Femur (tissue), 1 donor: Measurements from ENCODE around the gene RASSF4.

Experiments used
- DNase-seq: peaks from one replicate; pipeline ENCODE4 v3.0.0-alpha.2; 2017

RASSF4 gene

DNA sequence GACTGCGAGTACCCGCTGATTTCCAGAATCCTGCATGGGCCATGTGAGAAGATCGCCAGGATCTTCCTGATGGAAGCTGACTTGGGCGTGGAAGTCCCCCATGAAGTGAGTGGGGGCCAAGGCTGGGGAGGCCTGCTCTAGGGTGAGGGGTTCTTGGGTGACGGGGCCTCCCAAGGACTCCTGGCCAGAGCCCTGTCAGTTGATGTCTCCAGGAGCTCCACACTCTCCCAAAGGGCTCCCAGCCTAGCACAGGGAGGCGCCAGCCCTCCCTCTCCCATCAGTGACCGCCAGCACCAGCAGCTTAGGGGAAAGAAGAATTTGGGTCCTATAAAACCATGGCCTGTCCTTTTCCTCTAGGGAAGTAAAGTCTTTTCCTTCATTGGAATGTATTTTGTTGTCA, 31.4 kb downstream of the RASSF4 start:
- DNase-seq, result peak; percentile 5

DNA sequence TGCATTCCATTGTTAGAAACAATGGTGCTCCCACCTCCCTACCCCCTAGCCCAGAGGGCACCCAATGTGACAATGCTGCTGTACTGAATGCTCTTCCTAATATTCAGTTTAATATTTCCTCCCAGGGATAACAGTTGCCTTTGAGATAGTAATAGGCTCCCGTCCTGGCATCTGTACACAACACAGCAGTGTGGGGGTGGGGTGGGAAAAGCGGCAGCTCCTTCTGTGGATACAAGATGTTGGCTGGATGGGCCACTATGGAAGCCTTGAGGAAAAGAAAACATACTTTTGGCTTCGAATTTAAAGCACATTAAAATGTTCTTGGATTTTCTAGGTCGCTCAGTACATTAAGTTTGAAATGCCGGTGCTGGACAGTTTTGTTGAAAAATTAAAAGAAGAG, 32.0 kb downstream of the RASSF4 start:
- DNase-seq, result peak; percentile 40

DNA sequence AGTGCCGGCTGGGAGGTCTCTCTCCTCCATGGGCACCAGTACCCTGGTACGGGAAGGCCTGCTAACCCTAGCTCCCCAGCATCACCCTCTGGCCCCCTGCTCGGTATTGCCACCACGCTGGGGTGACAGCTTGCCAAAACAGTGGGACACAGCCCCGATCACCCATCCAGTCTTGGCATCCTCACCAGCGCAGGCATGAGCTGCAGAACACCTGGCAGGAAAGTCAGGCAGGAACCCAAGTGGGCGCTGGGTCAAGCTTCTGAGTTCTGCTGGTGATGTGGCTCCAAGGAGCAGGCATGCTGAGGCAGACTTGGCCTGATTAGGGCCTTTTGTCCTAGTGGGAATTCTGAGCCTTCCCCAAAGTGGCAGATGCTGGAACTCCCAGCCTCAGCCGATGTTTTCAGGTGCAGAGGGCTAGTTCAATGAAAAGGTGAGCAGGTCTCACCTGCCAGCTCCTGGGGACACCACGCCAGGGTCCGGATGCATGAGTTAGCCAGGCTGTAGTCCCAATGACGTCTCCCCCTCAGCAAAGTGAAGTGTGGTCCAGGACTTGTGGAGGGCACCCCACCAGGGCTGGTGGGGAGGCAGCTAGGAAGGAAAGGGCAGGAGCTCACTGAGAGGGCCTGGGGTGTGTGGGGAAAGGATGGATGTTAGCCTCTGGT, 32.6 kb downstream of the RASSF4 start:
- DNase-seq, result peak; percentile 27

DNA sequence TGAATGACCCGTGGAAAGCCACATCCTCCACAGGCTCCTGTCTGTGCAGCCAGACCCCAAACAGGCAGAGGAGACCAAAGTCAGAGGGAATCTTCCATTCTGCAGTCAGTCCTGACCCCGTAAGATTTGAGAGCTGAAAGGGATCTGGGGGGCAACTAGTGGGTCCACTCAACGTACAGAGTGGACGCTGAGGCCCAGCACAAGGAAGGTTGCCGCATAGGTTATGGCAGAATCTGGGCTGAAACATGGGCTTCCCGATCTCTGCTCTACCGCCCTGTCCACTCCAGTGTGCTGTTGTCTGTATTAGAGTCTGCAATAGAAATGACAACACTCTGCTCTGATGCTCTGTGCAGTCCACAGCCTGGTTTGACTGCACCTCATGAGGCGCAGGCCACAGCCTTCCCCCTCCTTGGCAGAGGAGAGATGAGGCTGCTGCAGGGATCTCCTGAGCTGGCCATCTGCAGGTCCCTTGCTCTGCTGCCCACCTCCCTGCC, 33.2 kb downstream of the RASSF4 start:
- DNase-seq, result no peak

DNA sequence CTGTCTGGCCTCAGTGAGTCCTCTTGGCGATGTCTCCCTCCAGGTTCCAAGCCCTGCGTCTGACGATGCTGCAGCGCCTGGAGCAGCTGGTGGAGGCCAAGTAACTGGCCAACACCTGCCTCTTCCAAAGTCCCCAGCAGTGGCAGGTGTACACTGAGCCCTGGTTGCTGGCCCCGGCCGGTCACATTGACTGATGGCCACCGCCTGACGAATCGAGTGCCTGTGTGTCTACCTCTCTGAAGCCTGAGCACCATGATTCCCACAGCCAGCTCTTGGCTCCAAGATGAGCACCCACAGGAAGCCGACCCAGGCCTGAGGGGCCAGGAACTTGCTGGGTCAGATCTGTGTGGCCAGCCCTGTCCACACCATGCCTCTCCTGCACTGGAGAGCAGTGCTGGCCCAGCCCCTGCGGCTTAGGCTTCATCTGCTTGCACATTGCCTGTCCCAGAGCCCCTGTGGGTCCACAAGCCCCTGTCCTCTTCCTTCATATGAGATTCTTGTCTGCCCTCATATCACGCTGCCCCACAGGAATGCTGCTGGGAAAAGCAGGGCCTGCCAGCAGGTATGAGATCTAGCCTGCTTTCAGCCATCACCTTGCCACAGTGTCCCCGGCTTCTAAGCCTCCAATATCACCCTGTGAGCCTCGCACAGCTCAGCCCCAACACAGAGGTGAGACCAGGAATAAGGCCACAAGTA, 33.8 kb downstream of the RASSF4 start:
- DNase-seq, result no peak

DNA sequence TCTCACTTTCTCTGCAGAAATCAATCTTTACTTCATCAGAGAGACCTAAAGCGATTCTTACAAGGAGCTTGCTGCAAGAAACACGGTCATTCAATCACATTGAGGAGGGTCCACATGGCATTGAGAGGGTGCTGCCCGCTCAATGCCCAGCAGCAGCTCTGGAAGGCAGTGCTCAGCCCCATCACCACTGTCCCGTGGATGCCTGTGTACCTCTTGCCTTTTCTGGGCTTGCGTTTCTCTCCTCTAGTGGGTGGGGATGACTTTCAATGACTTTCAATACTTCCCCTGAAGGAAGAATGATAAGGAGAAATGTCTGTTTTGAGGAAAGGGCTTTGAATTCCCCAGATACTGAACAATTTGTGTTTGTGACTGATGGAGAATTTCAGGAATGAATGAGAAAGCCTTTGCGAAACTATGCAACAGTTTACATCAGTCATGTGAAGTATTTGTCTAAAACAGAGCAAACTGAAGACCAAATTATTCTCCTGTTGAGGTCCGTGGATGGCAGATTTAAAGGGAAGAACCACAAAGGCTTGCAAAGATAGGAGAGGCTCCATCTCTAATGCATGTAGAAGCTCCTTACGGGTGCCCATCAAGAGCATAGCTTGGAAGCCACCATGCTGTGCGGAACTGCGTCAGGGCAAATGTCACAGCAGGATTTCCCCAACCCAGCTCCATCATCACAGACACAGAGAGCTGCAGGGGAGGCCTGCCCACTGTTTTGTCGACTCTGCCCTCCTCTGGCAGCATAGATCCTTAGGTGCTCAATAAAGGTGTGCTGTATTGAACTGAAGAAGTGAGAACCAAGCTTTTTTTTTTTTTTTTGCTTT, 34.5 kb downstream of the RASSF4 start:
- DNase-seq, result no peak

DNA sequence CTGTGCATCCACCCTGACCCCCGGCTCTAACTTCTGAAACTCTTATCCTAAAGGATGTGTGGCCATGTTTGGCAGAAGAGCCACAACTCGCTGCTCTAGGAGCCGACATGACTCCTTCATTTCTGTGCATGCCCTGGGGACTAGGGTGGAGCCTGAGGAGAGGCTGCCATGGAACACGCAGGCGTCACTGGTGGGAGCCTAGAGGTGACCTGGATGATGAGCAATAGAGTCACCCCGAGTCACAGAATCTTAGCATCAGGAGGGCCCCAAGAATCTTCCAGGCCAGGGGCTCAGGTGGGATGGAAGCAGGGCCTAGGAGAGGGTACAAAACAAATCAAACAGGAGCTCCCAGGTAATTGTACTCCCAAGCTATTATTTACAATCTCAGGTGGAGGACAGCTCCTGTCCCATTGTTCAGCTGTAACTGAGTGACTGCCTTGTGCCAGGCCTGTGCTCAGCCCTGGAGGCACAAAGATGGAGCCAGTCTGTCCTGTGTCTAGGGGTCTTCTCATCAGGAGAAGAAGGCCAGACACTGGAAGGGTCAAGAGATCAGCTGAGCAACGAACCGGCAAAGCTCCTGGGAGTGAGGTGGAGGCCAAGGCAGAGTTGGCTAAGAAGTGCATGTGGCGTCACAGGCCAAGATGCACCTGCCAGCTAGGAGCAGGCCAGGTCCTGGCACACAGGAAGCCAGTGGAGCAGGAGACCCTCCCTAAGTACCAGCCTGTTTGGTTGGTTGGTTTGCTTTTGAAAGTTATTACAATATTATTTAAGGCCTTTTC, 35.3 kb downstream of the RASSF4 start:
- no peak for DNase-seq

DNA sequence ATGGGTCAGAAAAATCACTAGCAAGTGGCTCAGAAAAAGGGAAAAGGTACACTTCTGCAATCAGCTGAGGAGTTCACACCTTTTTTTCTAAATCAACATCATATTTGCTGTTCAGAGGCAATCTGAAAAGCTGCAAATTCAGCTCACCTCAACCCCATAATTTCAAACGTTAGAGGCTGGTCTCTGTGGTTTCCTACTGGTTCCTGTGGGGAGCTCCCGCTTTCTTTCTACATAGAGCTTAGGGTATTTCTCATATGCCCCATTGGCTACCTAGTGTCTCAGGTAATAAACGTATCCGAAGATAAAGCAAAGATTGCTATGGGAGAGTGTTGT, 35.9 kb downstream of the RASSF4 start:
- DNase-seq, result no peak

DNA sequence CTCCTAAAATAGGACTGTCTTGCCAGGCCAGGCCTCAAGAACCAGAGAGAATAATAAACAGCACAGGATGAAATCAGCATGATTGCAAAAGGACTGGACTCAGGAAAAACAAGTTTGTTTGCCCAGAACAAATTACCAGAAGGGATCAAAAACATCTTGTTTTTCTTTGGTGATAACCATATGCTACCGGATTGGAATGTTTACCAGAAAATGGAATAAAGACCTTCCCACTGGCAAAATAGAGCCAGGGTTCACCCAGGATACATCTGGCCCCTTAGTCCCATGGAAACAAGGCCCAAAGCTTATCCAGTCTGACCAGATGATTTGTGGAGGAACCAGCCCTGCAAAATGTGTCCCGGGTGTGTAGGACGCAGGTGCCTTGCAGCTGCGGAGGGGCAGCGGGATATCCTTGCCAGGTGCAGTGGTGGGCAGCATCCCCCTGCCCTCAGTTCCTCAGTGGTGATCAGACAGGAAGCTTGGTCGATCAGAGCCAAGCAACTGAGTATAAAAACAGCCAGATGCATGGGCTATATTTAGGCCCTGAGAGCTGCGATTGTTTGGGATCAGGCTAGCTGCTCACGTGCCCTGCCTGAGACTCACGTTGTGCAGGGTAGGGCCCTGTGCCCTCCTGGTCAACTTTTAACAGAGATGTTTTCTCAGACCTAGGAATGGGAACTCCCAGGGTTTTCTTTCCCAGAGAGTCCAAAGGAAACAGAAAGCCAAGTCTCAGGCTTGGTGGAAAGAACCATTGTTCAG, 36.5 kb downstream of the RASSF4 start:
- DNase-seq, result peak; percentile 71

DNA sequence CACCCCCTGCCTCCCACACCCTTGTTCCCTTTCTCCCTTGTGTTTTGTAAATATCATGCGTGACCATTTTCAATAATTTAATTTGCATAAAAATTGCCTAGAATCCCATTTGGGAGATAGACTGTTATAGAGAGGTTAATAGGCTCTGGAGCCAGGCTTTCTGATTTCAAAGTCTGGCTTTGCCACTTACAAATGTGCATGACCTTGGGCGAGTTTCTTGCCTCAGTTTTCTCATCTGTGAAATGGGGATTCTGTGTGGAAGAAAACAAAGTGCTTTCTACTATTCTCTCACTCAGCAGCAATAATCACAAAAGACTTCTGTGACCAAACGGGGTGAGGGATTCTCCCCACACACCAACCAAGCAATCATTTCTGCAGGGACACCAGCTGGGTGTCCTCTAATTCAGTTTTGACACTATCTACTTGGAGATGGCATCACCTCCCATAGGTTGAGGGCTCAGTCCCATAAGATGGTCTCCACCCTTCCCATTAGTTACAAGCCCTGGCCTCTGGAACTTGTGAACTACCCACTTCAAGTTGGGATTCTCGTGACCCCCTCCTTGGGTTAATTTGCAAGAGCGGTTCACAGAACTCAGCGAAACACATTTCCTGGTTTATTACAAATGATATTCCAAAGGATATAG, 37.6 kb downstream of the RASSF4 start:
- DNase-seq, result no peak

DNA sequence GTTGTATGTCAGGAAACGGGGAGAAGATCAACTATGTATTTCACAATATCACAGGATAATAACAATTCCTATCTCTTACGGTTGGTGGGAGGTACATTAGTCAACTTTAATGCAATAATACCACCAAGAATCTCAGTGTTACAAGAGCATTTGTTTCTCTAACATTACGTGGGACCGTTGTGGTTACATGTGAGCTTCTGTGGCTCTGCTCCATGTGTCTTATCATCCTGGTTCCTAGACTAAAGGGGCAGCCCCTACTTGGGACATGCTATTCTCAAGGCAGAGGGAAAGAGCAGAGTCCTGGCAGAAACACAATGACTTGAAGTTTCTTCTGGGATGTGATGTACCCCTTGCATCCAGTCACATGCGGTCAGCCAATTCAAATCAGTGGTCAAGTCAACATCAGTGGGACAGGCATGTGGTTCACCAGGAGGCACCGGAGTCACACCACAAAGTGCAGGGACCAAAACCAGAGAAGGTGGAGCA, 38.6 kb downstream of the RASSF4 start:
- DNase-seq, result no peak

DNA sequence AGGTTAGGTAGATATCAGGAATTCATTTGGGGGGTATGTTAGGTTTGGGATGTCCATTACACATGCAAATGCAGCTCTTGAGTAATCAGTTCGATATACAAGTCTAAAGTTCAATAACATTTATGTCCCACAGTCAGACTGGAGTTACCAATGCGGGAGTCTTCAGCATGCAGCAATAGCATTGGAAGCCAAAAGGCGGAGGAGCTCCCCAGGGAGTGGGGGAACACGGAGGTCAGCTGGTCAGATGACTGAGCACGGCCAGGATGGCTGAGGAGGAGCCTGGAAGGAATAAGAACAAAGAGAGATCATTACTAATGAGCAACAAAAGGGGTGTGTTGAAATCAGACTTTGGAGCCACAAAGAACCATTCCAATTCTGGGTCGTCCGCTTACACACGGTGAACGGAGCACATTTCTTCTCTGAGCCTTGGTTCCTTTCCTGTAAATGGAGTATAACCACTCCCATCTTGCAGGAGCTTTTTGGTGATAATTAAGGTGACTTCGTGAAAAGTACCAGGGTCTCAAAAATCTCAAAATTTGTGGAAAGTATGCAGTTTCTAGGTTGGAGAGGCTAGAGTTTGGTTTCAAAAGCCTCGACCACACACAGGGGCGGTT, 40.6 kb downstream of the RASSF4 start:
- DNase-seq, result peak; percentile 78

DNA sequence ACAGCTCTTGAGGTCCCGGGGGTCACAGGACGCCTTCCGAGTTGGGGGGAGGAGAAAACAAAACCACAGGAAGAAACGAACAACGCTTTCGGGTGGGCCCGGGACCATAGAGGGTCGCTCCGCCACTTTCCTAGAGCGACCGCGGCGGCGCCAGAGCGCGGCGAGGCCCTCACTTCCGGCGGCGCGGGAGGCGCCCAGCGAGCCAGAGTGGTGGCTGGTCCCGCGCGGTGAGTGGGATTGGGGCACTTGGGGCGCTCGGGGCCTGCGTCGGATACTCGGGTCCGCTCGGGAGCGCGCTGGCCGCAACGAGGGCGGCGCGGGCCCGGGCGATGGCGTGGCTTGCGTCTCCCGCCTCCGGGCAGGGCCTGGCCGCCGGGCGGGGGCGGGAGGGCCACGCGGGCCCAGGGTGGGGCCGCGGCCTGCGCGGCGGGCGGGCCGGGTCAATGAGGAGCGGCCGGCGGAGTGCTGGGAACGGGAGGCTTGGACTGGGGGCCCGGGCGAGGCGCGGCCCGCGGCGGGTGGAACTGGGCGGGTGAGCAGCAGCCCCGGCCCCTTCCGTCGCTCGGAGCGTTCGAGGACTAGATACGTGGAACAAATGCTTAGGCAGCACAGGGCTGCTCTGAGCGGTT, 41.3 kb downstream of the RASSF4 start, which contains the start of gene ZNF22:
ZNF22 (plus strand) TSS at position 172 of the 629 bp plus-strand sequence. CDS start 2,446 bp downstream, outside the sequence.
- DNase-seq, result peak; percentile 89

DNA sequence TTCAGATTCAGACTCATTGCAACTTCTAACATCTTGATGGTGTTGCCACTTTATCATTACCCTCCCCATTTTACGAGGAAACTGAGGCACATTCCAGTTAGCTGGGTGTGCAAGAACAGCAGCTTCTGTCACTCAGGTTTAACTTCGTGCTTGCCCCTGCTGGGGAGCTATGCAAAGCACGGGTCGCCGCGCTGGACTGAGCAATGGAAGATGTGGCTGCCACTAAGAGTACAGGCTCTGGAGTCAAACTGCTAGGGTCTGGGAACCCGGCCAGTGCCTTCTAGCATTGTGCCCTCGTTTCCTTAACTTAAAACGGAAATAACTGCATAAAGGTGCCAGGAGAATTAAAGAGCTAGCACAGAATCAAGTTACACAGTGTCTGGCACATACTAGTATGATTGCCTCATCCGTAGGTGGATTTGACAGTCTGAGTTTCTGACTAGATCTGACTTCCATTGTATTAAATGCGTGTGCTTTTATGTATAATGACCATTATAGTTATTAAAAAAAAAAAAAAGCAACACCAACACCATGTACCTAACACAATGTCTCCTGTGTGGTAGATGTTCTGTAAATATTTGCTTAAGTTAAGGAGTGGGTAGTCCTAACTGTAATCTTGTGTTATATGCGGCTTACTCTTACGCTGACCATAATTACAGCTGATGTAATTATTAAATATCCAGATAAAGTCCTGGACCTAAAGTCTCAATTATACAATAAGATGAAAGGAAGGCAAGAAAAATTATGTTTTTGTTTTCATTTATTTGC, 42.0 kb downstream of the RASSF4 start:
- DNase-seq, result peak; percentile 81

DNA sequence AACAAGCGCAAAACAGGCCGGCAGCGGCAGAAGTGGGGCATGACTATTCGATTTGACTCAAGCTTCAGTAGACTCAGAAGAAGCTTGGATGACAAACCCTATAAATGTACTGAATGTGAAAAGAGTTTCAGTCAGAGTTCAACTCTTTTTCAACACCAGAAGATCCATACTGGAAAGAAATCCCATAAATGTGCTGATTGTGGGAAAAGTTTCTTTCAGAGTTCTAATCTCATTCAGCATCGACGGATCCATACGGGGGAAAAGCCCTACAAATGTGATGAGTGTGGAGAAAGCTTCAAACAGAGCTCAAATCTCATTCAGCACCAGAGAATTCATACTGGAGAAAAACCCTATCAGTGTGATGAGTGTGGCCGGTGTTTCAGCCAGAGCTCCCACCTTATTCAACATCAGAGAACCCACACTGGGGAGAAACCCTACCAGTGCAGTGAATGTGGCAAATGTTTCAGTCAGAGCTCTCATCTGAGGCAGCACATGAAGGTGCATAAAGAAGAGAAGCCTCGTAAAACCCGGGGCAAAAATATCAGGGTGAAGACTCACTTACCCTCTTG, 43.9 kb downstream of the RASSF4 start:
- no peak for DNase-seq

DNA sequence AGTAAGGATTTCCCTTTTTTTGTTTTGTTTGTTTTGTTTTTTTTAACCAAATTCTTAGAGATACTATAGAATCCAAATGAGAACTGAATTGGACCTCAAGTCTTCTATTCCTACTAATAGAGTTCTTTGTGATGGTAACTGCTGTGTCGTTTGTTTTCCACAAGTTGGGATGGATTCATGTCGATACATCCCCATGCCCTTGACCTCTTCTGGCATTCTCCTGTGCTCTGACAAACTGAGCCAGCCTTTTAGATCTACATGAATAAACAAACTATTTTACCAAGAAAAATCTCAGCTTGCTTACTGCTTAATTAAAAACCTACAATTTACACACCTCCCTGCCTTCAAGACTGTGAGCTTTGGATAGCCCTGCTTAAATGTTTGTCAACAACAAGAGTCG, 45.1 kb downstream of the RASSF4 start:
- DNase-seq, result no peak

DNA sequence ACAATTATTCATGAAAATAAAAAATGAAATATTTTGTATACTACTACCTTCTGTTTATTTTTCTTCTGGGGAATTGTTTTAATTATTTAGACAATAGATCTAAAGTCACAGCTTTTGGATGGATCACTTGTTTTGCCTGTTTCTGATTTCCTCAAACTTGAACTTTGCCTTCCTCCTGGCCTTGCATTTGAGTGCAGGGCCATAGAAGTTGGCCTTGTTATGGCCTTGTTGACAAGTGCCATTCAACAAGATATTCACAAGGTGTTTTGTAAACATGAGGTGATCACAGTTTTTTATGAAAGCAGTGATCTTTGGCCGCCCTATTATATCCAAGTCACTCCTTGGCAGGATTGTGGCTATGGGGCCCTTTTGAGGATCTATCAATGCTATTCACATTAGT, 45.7 kb downstream of the RASSF4 start:
- DNase-seq, result no peak

DNA sequence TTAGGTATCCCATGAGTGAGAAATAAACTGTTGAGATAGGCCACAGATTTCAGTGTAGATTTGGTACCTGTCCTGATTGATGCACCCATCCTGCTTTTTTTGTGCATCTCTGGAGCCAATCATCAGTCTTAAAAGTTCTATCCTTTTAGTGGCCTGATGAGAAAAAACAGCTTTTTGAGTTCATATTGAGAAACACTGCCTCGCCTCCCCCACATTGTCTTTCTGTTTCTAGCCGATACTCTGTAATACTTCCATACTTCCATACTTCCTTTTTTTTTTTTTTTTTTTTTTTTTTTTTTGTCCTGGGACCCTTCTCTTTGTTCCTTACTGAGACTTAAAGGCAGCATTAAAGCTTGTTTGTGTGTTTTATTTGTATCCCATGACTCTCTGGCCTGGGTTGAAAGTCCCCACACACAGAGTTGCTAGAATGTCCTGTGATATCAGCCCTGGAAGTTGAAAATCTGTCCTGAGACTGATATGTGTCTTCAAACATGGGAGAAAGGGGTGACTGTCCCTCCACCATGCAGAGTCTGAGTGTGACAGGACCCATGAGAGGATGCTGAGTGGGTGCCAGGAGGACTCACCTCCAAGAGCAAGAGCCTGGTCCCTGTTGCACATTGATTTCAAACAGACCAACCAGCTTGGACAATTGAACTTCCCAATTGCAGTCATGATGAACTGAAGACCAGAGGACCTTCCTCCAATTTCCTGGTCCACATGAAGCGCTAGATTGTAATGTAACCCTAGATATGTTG, 46.9 kb downstream of the RASSF4 start:
- DNase-seq, result no peak
